SK-N-SH (cell line): ENCODE results near the gene SEMA3A. TPM values are rescaled to one million over a fixed set of nuclear protein-coding genes. Genes with fewer than 3 reads are reported as not detected.

ENCODE experiments used
- CTCF ChIA-PET: fragments of 300-600, 350-600 bp; formaldehyde crosslinking; extraction: SDS; loops from one replicate; lab custom pipeline; 2021; lab: Yijun Ruan, JAX
- POLR2A ChIA-PET: fragments of 350-600 bp; sonication (Branson Sonifier 250); formaldehyde crosslinking; extraction: SDS; loops from one replicate; lab custom pipeline; 2020; ENCODE audit warnings: antibody characterized with exemption, inconsistent platforms; lab: Yijun Ruan, JAX
- DNase-seq: peaks from one replicate; pipeline ENCODE4 v3.0.0; 2012
- H2AFZ ChIP-seq: fragments of 200-600 bp; sonication (generic); 2 replicates; pipeline ENCODE4 v1.8.1; 2016; ENCODE audit warnings: antibody characterized with exemption, mild to moderate bottlenecking, low read depth
- H3F3A ChIP-seq: fragments of 200-600 bp; sonication (generic); replicated peaks from 2 replicates; pipeline ENCODE3; 2016; ENCODE audit warnings: antibody characterized with exemption, mild to moderate bottlenecking; ENCODE audit not compliant: insufficient read depth
- H3K27ac ChIP-seq, 2 experiments: fragments of 200-500 bp in 1 of 2; fragments of 200-600 bp in 1 of 2; sonication (Bioruptor generic) in 1 of 2; sonication (generic), shearing (Covaris generic) in 1 of 2; 2 replicates each; pipeline versions ENCODE4 v1.5.1 to v1.6.1; 2014 to 2016; ENCODE audit warnings: low read depth in 2 of 2, inconsistent platforms in 1 of 2, low read length in 1 of 2, mild to moderate bottlenecking in 1 of 2, mixed read lengths in 1 of 2
- H3K27me3 ChIP-seq: fragments of 200-600 bp; sonication (generic), shearing (Covaris generic); 2 replicates; pipeline ENCODE4 v1.6.1; 2016; ENCODE audit warnings: mixed run types; ENCODE audit not compliant: insufficient read depth
- H3K36me3 ChIP-seq, 2 experiments: fragments of 200-500 bp in 1 of 2; fragments of 200-600 bp in 1 of 2; sonication (Bioruptor generic) in 1 of 2; sonication (generic) in 1 of 2; replicated peaks in 1 of 2; 2 replicates each; pipeline versions ENCODE3 to v1.5.1; 2014 to 2016; ENCODE audit warnings: low read length in 1 of 2, mild to moderate bottlenecking in 1 of 2; ENCODE audit not compliant: insufficient read depth in 2 of 2, control insufficient read depth in 1 of 2
- H3K4me1 ChIP-seq, 2 experiments: fragments of 200-500 bp in 1 of 2; fragments of 200-600 bp in 1 of 2; sonication (Bioruptor generic) in 1 of 2; sonication (generic), shearing (Covaris generic) in 1 of 2; 2 replicates each; pipeline versions ENCODE4 v1.5.1 to v1.6.1; 2014 to 2016; ENCODE audit warnings: low read depth in 1 of 2, low read length in 1 of 2, mixed run types in 1 of 2; ENCODE audit not compliant: insufficient read depth in 2 of 2, control insufficient read depth in 1 of 2
- H3K4me2 ChIP-seq: fragments of 200-600 bp; sonication (generic), shearing (Covaris generic); 2 replicates; pipeline ENCODE4 v1.6.1; 2017; ENCODE audit warnings: mixed run types
- H3K4me3 ChIP-seq, 2 experiments: fragments of 200-500 bp in 1 of 2; fragments of 200-600 bp in 1 of 2; sonication (Bioruptor generic) in 1 of 2; sonication (generic), shearing (Covaris generic) in 1 of 2; 2 replicates each; pipeline versions ENCODE4 v1.5.1 to v1.8.1; 2014 to 2016; ENCODE audit warnings: low read depth in 2 of 2, inconsistent platforms in 1 of 2, low read length in 1 of 2, mild to moderate bottlenecking in 1 of 2, mixed read lengths in 1 of 2, moderate library complexity in 1 of 2
- H3K79me2 ChIP-seq: fragments of 200-600 bp; sonication (generic); 2 replicates; pipeline ENCODE4 v1.8.1; 2017; ENCODE audit warnings: mild to moderate bottlenecking; ENCODE audit not compliant: insufficient read depth
- H3K9ac ChIP-seq: fragments of 200-600 bp; sonication (generic); 2 replicates; pipeline ENCODE4 v1.6.1; 2017; ENCODE audit warnings: mixed run types
- H3K9me2 ChIP-seq: fragments of 200-600 bp; sonication (generic); 2 replicates; pipeline ENCODE4 v1.6.1; 2017; ENCODE audit warnings: mixed run types
- H3K9me3 ChIP-seq: fragments of 200-600 bp; sonication (generic); 2 replicates; pipeline ENCODE4 v1.6.1; 2017; ENCODE audit warnings: mixed run types, mild to moderate bottlenecking, moderate library complexity
- H4K20me1 ChIP-seq: fragments of 200-600 bp; sonication (generic); 2 replicates; pipeline ENCODE4 v1.6.1; 2017; ENCODE audit warnings: mild to moderate bottlenecking, mixed run types; ENCODE audit not compliant: insufficient read depth
- CTCF ChIP-seq: fragments of 200-600 bp; sonication (generic); IDR thresholded peaks from 2 replicates; pipeline ENCODE4 v1.6.1; 2017; ENCODE audit warnings: antibody characterized with exemption, mild to moderate bottlenecking, moderate library complexity
- EP300 ChIP-seq, 2 experiments: IDR thresholded peaks; 2 replicates each; pipeline versions ENCODE4 v1.4.0 to v1.6.1; 2012; ENCODE audit warnings: borderline replicate concordance in 1 of 2, low read depth in 1 of 2, low read length in 1 of 2
- EZH2phosphoT487 ChIP-seq: fragments of 200-600 bp; sonication (generic); IDR thresholded peaks from 2 replicates; pipeline ENCODE4 v1.6.1; 2017; ENCODE audit warnings: low read depth, mixed run types, mild to moderate bottlenecking, antibody characterized with exemption, moderate library complexity, borderline replicate concordance
- FOSL2 ChIP-seq: IDR thresholded peaks from 2 replicates; pipeline ENCODE4 v1.4.0; 2012; ENCODE audit warnings: low read depth, mild to moderate bottlenecking, moderate library complexity, borderline replicate concordance
- FOXM1 ChIP-seq: IDR thresholded peaks from 2 replicates; pipeline ENCODE4 v1.4.0; 2012; ENCODE audit warnings: low read depth, mild to moderate bottlenecking
- JUND ChIP-seq: IDR thresholded peaks from 2 replicates; pipeline ENCODE4 v1.4.0; 2012
- MEF2A ChIP-seq: IDR thresholded peaks from 2 replicates; pipeline ENCODE4 v1.4.0; 2012; ENCODE audit warnings: low read depth, borderline replicate concordance
- MXI1 ChIP-seq: IDR thresholded peaks from 2 replicates; pipeline ENCODE4 v1.6.1; 2012; ENCODE audit warnings: mild to moderate bottlenecking, low read depth, low read length, improper control_type of control experiment
- NFIC ChIP-seq: IDR thresholded peaks from 2 replicates; pipeline ENCODE4 v1.4.0; 2012; ENCODE audit warnings: borderline replicate concordance
- POLR2AphosphoS5 ChIP-seq: IDR thresholded peaks from 2 replicates; pipeline ENCODE4 v1.6.1; 2012; ENCODE audit warnings: low read depth, low read length
- RCOR1 ChIP-seq: fragments of 150-350 bp; IDR thresholded peaks from 2 replicates; pipeline ENCODE4 v1.6.1; 2017; ENCODE audit warnings: antibody characterized with exemption, low read length
- REST ChIP-seq: IDR thresholded peaks from 2 replicates; pipeline ENCODE4 v1.6.1; 2012; ENCODE audit warnings: mild to moderate bottlenecking, low read depth, low read length, moderate library complexity
- SIN3A ChIP-seq: IDR thresholded peaks from 2 replicates; pipeline ENCODE4 v1.6.1; 2012; ENCODE audit warnings: low read depth, mild to moderate bottlenecking, low read length, moderate library complexity, borderline replicate concordance
- SMC3 ChIP-seq: IDR thresholded peaks from 2 replicates; pipeline ENCODE4 v1.6.1; 2012; ENCODE audit warnings: low read depth, low read length, improper control_type of control experiment
- TAF1 ChIP-seq: IDR thresholded peaks from 2 replicates; pipeline ENCODE4 v1.6.1; 2012; ENCODE audit warnings: low read depth, mild to moderate bottlenecking, low read length, moderate library complexity, borderline replicate concordance
- TEAD4 ChIP-seq: IDR thresholded peaks from 2 replicates; pipeline ENCODE4 v1.4.0; 2012; ENCODE audit warnings: mild to moderate bottlenecking, borderline replicate concordance; ENCODE audit not compliant: insufficient read depth
- ZBTB33 ChIP-seq: IDR thresholded peaks from 2 replicates; pipeline ENCODE4 v1.4.0; 2012; ENCODE audit warnings: low read depth, borderline replicate concordance
- WGBS: methylation state at CpG from one replicate; pipeline ENCODE4 v1.1.6; 2017; ENCODE audit warnings: low lambda C conversion rate; 5-methylcytosine and 5-hydroxymethylcytosine counted together
- polyA plus RNA-seq, 3 experiments: library from polyadenylated mRNA; depleted of rRNA; stranded (reverse); fragments of >200 nt; gene quantifications; 2 replicates each; pipeline ENCODE4 v1.2.3, GENCODE V29; 2012
- TF ChIP-seq, protein P1 (sequence below): fragments of 150-350 bp; IDR thresholded peaks from 2 replicates; pipeline ENCODE4 v1.6.1; 2016; ENCODE audit warnings: mild to moderate bottlenecking, low read depth, low read length

SEMA3A gene
- polyA plus RNA-seq, 1 of the 3 experiments (the other 2 are of a cell fraction), result 15.9 TPM

- CTCF ChIA-PET, result interaction anchor here (1.0 kb wide), 1 partner anchor 29 kb away, joined by 3 read pairs; no protein-coding TSS in a partner anchor
- Histone ChIP-seq H3K9me3 (no peaks in the 10 kb centered on the region), H2AFZ (no peak overlapping the region), H3K27ac (no peak overlapping the region), H3K27me3 (no peaks in the 10 kb centered on the region), H3K9me2 (no peaks in the 10 kb centered on the region), H3K36me3 (peaks cover 0 to 4% of the 10 kb centered on the region in 2 experiments), H4K20me1 (no peaks in the 10 kb centered on the region), H3K4me2 (no peak overlapping the region), H3K4me1 (peaks cover 2 to 19% of the 10 kb centered on the region in 2 experiments; a peak in 2 of 4 replicates), H3K79me2 (no peaks in the 10 kb centered on the region), H3K9ac (no peak overlapping the region), H3K4me3 (no peak overlapping the region), H3F3A (peaks cover 19% of the 10 kb centered on the region)
- 95% methylated on average over 4 of the region's 4 CpGs for WGBS
- no peak for TF ChIP-seq TEAD4
- TF ChIP-seq SIN3A, result no peak
- no peak for TF ChIP-seq MXI1
- no peak for TF ChIP-seq EP300 (IDR thresholded peaks at IDR 0.05; ENCODE audit: borderline replicate concordance in 1 of 2, low read depth in 1 of 2, low read length in 1 of 2)
- TF ChIP-seq EZH2phosphoT487, result no peak
- no peak for TF ChIP-seq MEF2A
- no peak for TF ChIP-seq ZBTB33
- no peak for TF ChIP-seq NFIC
- no peak for TF ChIP-seq JUND
- no peak for TF ChIP-seq RCOR1
- TF ChIP-seq FOSL2, result no peak
- TF ChIP-seq FOXM1, result no peak
- TF ChIP-seq POLR2AphosphoS5, result no peak
- TF ChIP-seq SMC3, result no peak
- no peak for TF ChIP-seq CTCF
- TF ChIP-seq, protein P1, sequence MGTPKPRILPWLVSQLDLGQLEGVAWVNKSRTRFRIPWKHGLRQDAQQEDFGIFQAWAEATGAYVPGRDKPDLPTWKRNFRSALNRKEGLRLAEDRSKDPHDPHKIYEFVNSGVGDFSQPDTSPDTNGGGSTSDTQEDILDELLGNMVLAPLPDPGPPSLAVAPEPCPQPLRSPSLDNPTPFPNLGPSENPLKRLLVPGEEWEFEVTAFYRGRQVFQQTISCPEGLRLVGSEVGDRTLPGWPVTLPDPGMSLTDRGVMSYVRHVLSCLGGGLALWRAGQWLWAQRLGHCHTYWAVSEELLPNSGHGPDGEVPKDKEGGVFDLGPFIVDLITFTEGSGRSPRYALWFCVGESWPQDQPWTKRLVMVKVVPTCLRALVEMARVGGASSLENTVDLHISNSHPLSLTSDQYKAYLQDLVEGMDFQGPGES, result no peak
- TF ChIP-seq TAF1, result no peak
- TF ChIP-seq REST, result no peak
- no peak for DNase-seq
- POLR2A ChIA-PET, result no interaction called here
Observed at GRCh38 chr7:84077336-84077735, 117.3 kb downstream of the SEMA3A start.
